Endodermal cell (in vitro differentiated cells): ENCODE measurements around the gene XRN2. TPM values are rescaled to one million over a fixed set of nuclear protein-coding genes. Genes with fewer than 3 reads are reported as not detected.

Experiments used
- DNase-seq: peaks from one replicate; pipeline ENCODE4 v3.0.0-alpha.2; 2017
- H3K27ac ChIP-seq: 2 replicates; pipeline ENCODE4 v1.5.1; 2013; ENCODE audit warnings: mild to moderate bottlenecking, low read depth, low read length, moderate library complexity
- H3K27me3 ChIP-seq: 2 replicates; pipeline ENCODE4 v1.6.1; 2013; ENCODE audit warnings: mild to moderate bottlenecking, low read length, moderate library complexity; ENCODE audit not compliant: insufficient read depth, control insufficient read depth, poor library complexity, severe bottlenecking
- H3K36me3 ChIP-seq: 2 replicates; pipeline ENCODE4 v1.7.0; 2013; ENCODE audit warnings: mild to moderate bottlenecking, low read length, moderate library complexity; ENCODE audit not compliant: control insufficient read depth, insufficient read depth
- H3K4me1 ChIP-seq: one replicate; pipeline ENCODE4 v1.7.0; 2013; ENCODE audit warnings: low read length; ENCODE audit not compliant: control insufficient read depth, insufficient read depth
- H3K4me3 ChIP-seq: 2 replicates; pipeline ENCODE4 v1.5.1; 2013; ENCODE audit warnings: mild to moderate bottlenecking, low read length, moderate library complexity
- H3K9ac ChIP-seq: 2 replicates; pipeline ENCODE4 v1.6.1; 2013; ENCODE audit warnings: mild to moderate bottlenecking, low read length, moderate library complexity; ENCODE audit not compliant: poor library complexity, severe bottlenecking; ENCODE audit errors: extremely low read depth
- H3K9me3 ChIP-seq: 2 replicates; pipeline ENCODE4 v1.6.1; 2013; ENCODE audit warnings: mild to moderate bottlenecking, low read length, moderate library complexity; ENCODE audit not compliant: control insufficient read depth
- H3K27ac Mint-ChIP-seq: 2 replicates; pipeline ENCODE4 v1.8.0; 2020; ENCODE audit warnings: mixed read lengths
- H3K27me3 Mint-ChIP-seq: 2 replicates; pipeline ENCODE4 v1.8.0; 2021; ENCODE audit warnings: mild to moderate bottlenecking, mixed read lengths; ENCODE audit not compliant: insufficient read depth
- H3K36me3 Mint-ChIP-seq: 2 replicates; pipeline ENCODE4 v1.8.0; 2020; ENCODE audit warnings: low read depth, mixed read lengths
- H3K4me1 Mint-ChIP-seq: 2 replicates; pipeline ENCODE4 v1.8.0; 2020; ENCODE audit warnings: mixed read lengths
- H3K4me3 Mint-ChIP-seq: 2 replicates; pipeline ENCODE4 v1.8.0; 2020; ENCODE audit warnings: mild to moderate bottlenecking, moderate library complexity, mixed read lengths
- H3K9me3 Mint-ChIP-seq: 2 replicates; pipeline ENCODE4 v1.8.0; 2020; ENCODE audit warnings: mild to moderate bottlenecking, mixed read lengths
- CTCF ChIP-seq: fragments of 200-600 bp; sonication (generic); conservative IDR thresholded peaks from 2 replicates; pipeline ENCODE4 v1.5.0; 2021; ENCODE audit warnings: antibody characterized with exemption, mild to moderate bottlenecking
- WGBS, 2 experiments: methylation state at CpG; one replicate each; pipeline versions ENCODE4 v1.1.5 to v1.1.7; 2013; ENCODE audit warnings: missing lambda C conversion rate in 2 of 2, mixed read lengths in 1 of 2; ENCODE audit not compliant: insufficient coverage in 1 of 2, insufficient read length in 1 of 2; 5-methylcytosine and 5-hydroxymethylcytosine counted together
- total RNA-seq, 2 donors: library from RNA; stranded (reverse); fragmentation: NEBNext Ultra II Directional in 1 of 2; extraction: Animal tissue kit (Norgen Biotek cat#: 25700) in 1 of 2; gene quantifications; 2 replicates in 1 of 2; 3 replicates in 1 of 2; pipeline ENCODE4 v1.2.1, GENCODE V29; 2021

Gene XRN2
- total RNA-seq, 2 donors from 2014 or later: 91.5 to 101 TPM

GRCh38 chr20:21391972-21392352, 88.8 kb downstream of the XRN2 start:
- Histone ChIP-seq H3K9me3 (no peaks in the 10 kb centered on the region), H3K4me3 (peak overlapping the region; percentile 46), H3K9ac (no peak overlapping the region), H3K27me3 (peaks cover 80% of the 10 kb centered on the region), H3K36me3 (peaks cover 30% of the 10 kb centered on the region), H3K4me1 (no peaks in the 10 kb centered on the region), H3K27ac (no peak overlapping the region)
- TF ChIP-seq CTCF: no peak
- peaks cover 59% of the 10 kb centered on the region for H3K27me3 Mint-ChIP-seq
- no peaks in the 10 kb centered on the region for H3K9me3 Mint-ChIP-seq
- H3K4me3 Mint-ChIP-seq: peak overlapping the region; percentile 48
- DNase-seq: no peak
- 0 to 5% methylated on average over 6 to 9 of the region's 10 CpGs for WGBS, 2 experiments
- H3K4me1 Mint-ChIP-seq: peaks cover 8% of the 10 kb centered on the region
- no peak overlapping the region for H3K27ac Mint-ChIP-seq
- peaks cover 8% of the 10 kb centered on the region for H3K36me3 Mint-ChIP-seq

- H3K27me3 Mint-ChIP-seq: peaks cover 71% of the 10 kb centered on the region
- H3K4me3 Mint-ChIP-seq: no peak overlapping the region
- H3K36me3 ChIP-seq: peaks cover 19% of the 10 kb centered on the region
- no peaks in the 10 kb centered on the region for H3K4me1 ChIP-seq
- H3K27ac ChIP-seq: no peak overlapping the region
- H3K9ac ChIP-seq: no peak overlapping the region
- H3K27ac Mint-ChIP-seq: no peak overlapping the region
- no peak for DNase-seq
- H3K9me3 Mint-ChIP-seq: no peaks in the 10 kb centered on the region
- H3K9me3 ChIP-seq: no peaks in the 10 kb centered on the region
- H3K4me3 ChIP-seq: no peak overlapping the region
- H3K36me3 Mint-ChIP-seq: no peaks in the 10 kb centered on the region
- peaks cover 8% of the 10 kb centered on the region for H3K4me1 Mint-ChIP-seq
- 45 to 50% methylated on average over 1 to 4 of the region's 4 CpGs for WGBS, 2 experiments
- no peak for TF ChIP-seq CTCF
- H3K27me3 ChIP-seq: peaks cover 92% of the 10 kb centered on the region
Observed at GRCh38 chr20:21393166-21393565, 90.0 kb downstream of the XRN2 start.

GRCh38 chr20:21393816-21394519, 90.8 kb downstream of the XRN2 start:
- WGBS, 2 experiments: 54% methylated on average over 3 of the region's 4 CpGs; no CpG with 5 or more reads in 1 of the 2 experiments
- Mint-ChIP-seq H3K4me1 (peaks cover 8% of the 10 kb centered on the region), H3K27ac (no peak overlapping the region), H3K36me3 (no peaks in the 10 kb centered on the region), H3K27me3 (peaks cover 79% of the 10 kb centered on the region), H3K9me3 (no peaks in the 10 kb centered on the region), H3K4me3 (no peak overlapping the region)
- H3K4me3 ChIP-seq: no peak overlapping the region
- no peak overlapping the region for H3K9ac ChIP-seq
- no peaks in the 10 kb centered on the region for H3K9me3 ChIP-seq
- no peak overlapping the region for H3K27ac ChIP-seq
- peaks cover 12% of the 10 kb centered on the region for H3K36me3 ChIP-seq
- peaks cover 100% of the 10 kb centered on the region for H3K27me3 ChIP-seq
- no peak for TF ChIP-seq CTCF
- no peak for DNase-seq
- no peaks in the 10 kb centered on the region for H3K4me1 ChIP-seq
